HCT116 (cell line): ENCODE measurements around the gene ANKRD34C.

Experiments
- CTCF ChIP-seq, 3 experiments: fragments of 200-600 bp in 1 of 3; sonication (generic) in 1 of 3; IDR thresholded peaks in 2 of 3; conservative IDR thresholded peaks in 1 of 3; 2 replicates each; pipeline ENCODE4 v1.5.1; 2012 to 2017; ENCODE audit warnings: low read depth in 2 of 3, low read length in 2 of 3, antibody characterized with exemption in 1 of 3, borderline replicate concordance in 1 of 3, control low read depth in 1 of 3, mild to moderate bottlenecking in 1 of 3, mixed read lengths in 1 of 3, mixed run types in 1 of 3, moderate library complexity in 1 of 3; ENCODE audit not compliant: insufficient read depth in 1 of 3
- EZH2 ChIP-seq: fragments of 200-600 bp; sonication (generic); IDR thresholded peaks from 2 replicates; pipeline ENCODE4 v1.6.1; 2017; ENCODE audit warnings: antibody characterized with exemption, mixed run types
- EZH2phosphoT487 ChIP-seq: fragments of 200-600 bp; IDR thresholded peaks from 2 replicates; pipeline ENCODE4 v1.6.1; 2018; ENCODE audit warnings: antibody characterized with exemption, borderline replicate concordance
- JUND ChIP-seq: IDR thresholded peaks from 2 replicates; pipeline ENCODE4 v1.6.1; 2012
- MAX ChIP-seq: IDR thresholded peaks from 2 replicates; pipeline ENCODE4 v1.6.1; 2012
- POLR2A ChIP-seq: IDR thresholded peaks from 2 replicates; pipeline ENCODE4 v1.7.0; 2011; ENCODE audit warnings: borderline replicate concordance; ENCODE audit not compliant: insufficient read depth, insufficient read length; ENCODE audit errors: extremely low read depth
- POLR2AphosphoS5 ChIP-seq: IDR thresholded peaks from 2 replicates; pipeline ENCODE4 v1.6.1; 2011; ENCODE audit warnings: mild to moderate bottlenecking, low read depth, low read length, moderate library complexity
- SP1 ChIP-seq: IDR thresholded peaks from 2 replicates; pipeline ENCODE4 v1.6.1; 2012; ENCODE audit warnings: low read depth
- ZNF274 ChIP-seq: fragments of 200-500 bp; sonication (Bioruptor generic); IDR thresholded peaks from 2 replicates; pipeline ENCODE4 v1.6.1; 2014; ENCODE audit warnings: mild to moderate bottlenecking, low read depth, low read length, inconsistent platforms

GRCh38 chr15:79261836-79262235, 20.7 kb upstream of the ANKRD34C start:
- TF ChIP-seq JUND, result no peak
- no peak for TF ChIP-seq POLR2A
- TF ChIP-seq POLR2AphosphoS5, result no peak
- TF ChIP-seq CTCF (IDR thresholded peaks at IDR 0.05 in 2 of 3, conservative IDR thresholded peaks at IDR 0.05 in 1 of 3; ENCODE audit: borderline replicate concordance in 1 of 3, insufficient read depth in 1 of 3, low read depth in 2 of 3, low read length in 2 of 3), result no peak
- no peak for TF ChIP-seq EZH2
- TF ChIP-seq ZNF274, result no peak
- no peak for TF ChIP-seq EZH2phosphoT487
- TF ChIP-seq MAX, result no peak
- no peak for TF ChIP-seq SP1
